ENCODE results near the gene SRCAP.

- TF ChIP-seq POLR2A (IDR thresholded peaks at IDR 0.05), result no peak
- no peak for TF ChIP-seq CTCF (IDR thresholded peaks at IDR 0.05)
Observed at GRCh38 chr16:30748634-30749445, 49.9 kb downstream of the SRCAP start.
